GM10847 (cell line): ENCODE data around the gene CDH24.

Experiments used
- POLR2A ChIP-seq: IDR thresholded peaks from 2 replicates; pipeline ENCODE4 v1.6.1; 2011; ENCODE audit not compliant: insufficient read length; ENCODE audit errors: extremely low read depth

Gene CDH24

GRCh38 chr14:23057757-23058653, 685 bp upstream of the CDH24 start:
- no peak for TF ChIP-seq POLR2A

GRCh38 chr14:23056145-23056955, 970 bp downstream of the CDH24 start:
- no peak for TF ChIP-seq POLR2A

GRCh38 chr14:23055621-23056144, 1.6 kb downstream of the CDH24 start:
- no peak for TF ChIP-seq POLR2A

GRCh38 chr14:23055147-23055550, 2.2 kb downstream of the CDH24 start:
- no peak for TF ChIP-seq POLR2A

GRCh38 chr14:23054000-23054811, 3.1 kb downstream of the CDH24 start:
- TF ChIP-seq POLR2A, result no peak

GRCh38 chr14:23053426-23053825, 3.9 kb downstream of the CDH24 start:
- no peak for TF ChIP-seq POLR2A

- no peak for TF ChIP-seq POLR2A
These were observed 4.6 kb downstream of the CDH24 start for GRCh38 chr14:23052671-23053070.

- no peak for TF ChIP-seq POLR2A
These were observed 5.1 kb downstream of the CDH24 start for GRCh38 chr14:23052182-23052623.

GRCh38 chr14:23051141-23052057, 5.9 kb downstream of the CDH24 start:
- TF ChIP-seq POLR2A, result no peak

- no peak for TF ChIP-seq POLR2A
These were observed 8.3 kb downstream of the CDH24 start for GRCh38 chr14:23049011-23049410.

GRCh38 chr14:23047751-23048693, 9.3 kb downstream of the CDH24 start:
- TF ChIP-seq POLR2A, result no peak

- TF ChIP-seq POLR2A, result no peak
These were observed 10.2 kb downstream of the CDH24 start for GRCh38 chr14:23047034-23047634.
